Left ventricle myocardium inferior (tissue), 1 donor: Measurements from ENCODE around the gene GOLGA6L7. TPM values are rescaled to one million over a fixed set of nuclear protein-coding genes. Genes with fewer than 3 reads are reported as not detected.
"Not testable (repeated sequence)": the region's sequence is repeated elsewhere in the genome, so short reads cannot be mapped to it uniquely, and the experiment has no call there.

ENCODE experiments used
- DNase-seq: peaks from one replicate; pipeline ENCODE4 v3.0.0-alpha.2; 2020
- H3K27ac ChIP-seq: fragments of 200-600 bp; replicated peaks from 2 replicates; pipeline ENCODE4 v1.8.0; 2021
- H3K27me3 ChIP-seq: fragments of 200-600 bp; 2 replicates; pipeline ENCODE4 v1.8.0; 2021; ENCODE audit warnings: low read depth
- H3K36me3 ChIP-seq: fragments of 200-600 bp; 2 replicates; pipeline ENCODE4 v1.8.0; 2021
- H3K4me1 ChIP-seq: fragments of 200-600 bp; 2 replicates; pipeline ENCODE4 v1.8.0; 2021
- H3K4me3 ChIP-seq: fragments of 200-600 bp; 2 replicates; pipeline ENCODE4 v1.8.0; 2021; ENCODE audit warnings: mild to moderate bottlenecking, moderate library complexity
- H3K9me3 ChIP-seq: fragments of 200-600 bp; replicated peaks from 2 replicates; pipeline ENCODE4 v1.8.0; 2021
- CTCF ChIP-seq: fragments of 200-600 bp; IDR thresholded peaks from 2 replicates; pipeline ENCODE4 v1.8.0; 2021; ENCODE audit warnings: antibody characterized with exemption, mild to moderate bottlenecking, borderline replicate concordance
- intact Hi-C: fragments of 100-400 bp; cut with micrococcal nuclease; formaldehyde crosslinking; loops from one replicate; pipeline ENCODE4 v1.11.0; 2022
- total RNA-seq: library from RNA; stranded (reverse); fragmentation: NEBNext Ultra II Directional; extraction: Animal tissue kit (Norgen Biotek cat#: 25700); gene quantifications from one replicate; pipeline ENCODE4 v1.2.1, GENCODE V29; 2021
- donor health status: DM: no; HTN: yes; CAD: no; lungs with severe emphysema.

The GOLGA6L7 gene
- total RNA-seq, 1 donor from 2014 or later: not detected

- H3K4me3 ChIP-seq: no peak overlapping the region
- H3K4me1 ChIP-seq: no peaks in the 10 kb centered on the region
- DNase-seq: no peak
- H3K9me3 ChIP-seq: no peaks in the 10 kb centered on the region
- H3K27ac ChIP-seq: no peak overlapping the region
- no peaks in the 10 kb centered on the region for H3K27me3 ChIP-seq
- intact Hi-C loops: no loop called here
- no peaks in the 10 kb centered on the region for H3K36me3 ChIP-seq
- no peak for TF ChIP-seq CTCF
Observed at GRCh38 chr15:28861031-28861534, 12.6 kb upstream of the GOLGA6L7 start.

- H3K4me1 ChIP-seq, intact Hi-C loops, H3K27me3 ChIP-seq, H3K4me3 ChIP-seq, H3K36me3 ChIP-seq, DNase-seq, H3K9me3 ChIP-seq, H3K27ac ChIP-seq: not testable (repeated sequence)
Observed at GRCh38 chr15:28854578-28854977, 6.1 kb upstream of the GOLGA6L7 start.

- H3K27ac ChIP-seq, H3K27me3 ChIP-seq, H3K4me1 ChIP-seq, DNase-seq, intact Hi-C loops, H3K4me3 ChIP-seq, H3K9me3 ChIP-seq, H3K36me3 ChIP-seq: not testable (repeated sequence)
Observed at GRCh38 chr15:28853654-28854053, 5.2 kb upstream of the GOLGA6L7 start.

- H3K36me3 ChIP-seq, H3K4me3 ChIP-seq, DNase-seq, H3K9me3 ChIP-seq, H3K27me3 ChIP-seq, intact Hi-C loops, H3K27ac ChIP-seq, H3K4me1 ChIP-seq: not testable (repeated sequence)
Observed at GRCh38 chr15:28849766-28850165, 1.3 kb upstream of the GOLGA6L7 start.

- intact Hi-C loops, H3K4me3 ChIP-seq, DNase-seq, H3K4me1 ChIP-seq, H3K9me3 ChIP-seq, H3K27me3 ChIP-seq, H3K27ac ChIP-seq, H3K36me3 ChIP-seq: not testable (repeated sequence)
Observed at GRCh38 chr15:28849271-28849670, 827 bp upstream of the GOLGA6L7 start.

GRCh38 chr15:28847959-28848358, 485 bp downstream of the GOLGA6L7 start:
- intact Hi-C loops, H3K27ac ChIP-seq, H3K4me1 ChIP-seq, H3K27me3 ChIP-seq, H3K9me3 ChIP-seq, H3K36me3 ChIP-seq, H3K4me3 ChIP-seq, DNase-seq: not testable (repeated sequence)

GRCh38 chr15:28847247-28847646, 1.2 kb downstream of the GOLGA6L7 start:
- intact Hi-C loops, DNase-seq, H3K4me1 ChIP-seq, H3K9me3 ChIP-seq, H3K27ac ChIP-seq, H3K27me3 ChIP-seq, H3K36me3 ChIP-seq, H3K4me3 ChIP-seq: not testable (repeated sequence)

GRCh38 chr15:28844147-28844546, 4.3 kb downstream of the GOLGA6L7 start:
- intact Hi-C loops, H3K36me3 ChIP-seq, DNase-seq, H3K4me3 ChIP-seq, H3K4me1 ChIP-seq, H3K27me3 ChIP-seq, H3K27ac ChIP-seq, H3K9me3 ChIP-seq: not testable (repeated sequence)

- H3K27me3 ChIP-seq, H3K4me3 ChIP-seq, H3K36me3 ChIP-seq, H3K27ac ChIP-seq, DNase-seq, H3K4me1 ChIP-seq, intact Hi-C loops, H3K9me3 ChIP-seq: not testable (repeated sequence)
Observed at GRCh38 chr15:28843520-28843919, 4.9 kb downstream of the GOLGA6L7 start.

- not testable (repeated sequence) for H3K4me1 ChIP-seq, H3K4me3 ChIP-seq
Observed at GRCh38 chr15:28842210-28842609, 6.2 kb downstream of the GOLGA6L7 start.

GRCh38 chr15:28840285-28840684, 8.2 kb downstream of the GOLGA6L7 start:
- H3K4me1 ChIP-seq, intact Hi-C loops, DNase-seq, H3K27ac ChIP-seq, H3K27me3 ChIP-seq, H3K36me3 ChIP-seq, H3K4me3 ChIP-seq, H3K9me3 ChIP-seq: not testable (repeated sequence)

More at GRCh38 chr15:28842210-28842609, 6.2 kb downstream of the GOLGA6L7 start:
- H3K27me3 ChIP-seq, intact Hi-C loops, H3K9me3 ChIP-seq, H3K36me3 ChIP-seq, H3K27ac ChIP-seq, DNase-seq: not testable (repeated sequence)

GRCh38 chr15:28834957-28835585, 13.4 kb downstream of the GOLGA6L7 start:
- DNase-seq, intact Hi-C loops, H3K4me3 ChIP-seq, H3K9me3 ChIP-seq, H3K27ac ChIP-seq, H3K36me3 ChIP-seq, H3K4me1 ChIP-seq, H3K27me3 ChIP-seq: not testable (repeated sequence)

GRCh38 chr15:28831897-28832587, 16.4 kb downstream of the GOLGA6L7 start:
- H3K27me3 ChIP-seq, H3K4me1 ChIP-seq, intact Hi-C loops, H3K9me3 ChIP-seq, H3K36me3 ChIP-seq: not testable (repeated sequence)
- DNase-seq: peak; percentile 70
- Histone ChIP-seq H3K4me3 (peak overlapping the region; percentile 66), H3K27ac (peak overlapping the region; percentile 69)
